ENCODE data around the gene FBXO34.

DNA sequence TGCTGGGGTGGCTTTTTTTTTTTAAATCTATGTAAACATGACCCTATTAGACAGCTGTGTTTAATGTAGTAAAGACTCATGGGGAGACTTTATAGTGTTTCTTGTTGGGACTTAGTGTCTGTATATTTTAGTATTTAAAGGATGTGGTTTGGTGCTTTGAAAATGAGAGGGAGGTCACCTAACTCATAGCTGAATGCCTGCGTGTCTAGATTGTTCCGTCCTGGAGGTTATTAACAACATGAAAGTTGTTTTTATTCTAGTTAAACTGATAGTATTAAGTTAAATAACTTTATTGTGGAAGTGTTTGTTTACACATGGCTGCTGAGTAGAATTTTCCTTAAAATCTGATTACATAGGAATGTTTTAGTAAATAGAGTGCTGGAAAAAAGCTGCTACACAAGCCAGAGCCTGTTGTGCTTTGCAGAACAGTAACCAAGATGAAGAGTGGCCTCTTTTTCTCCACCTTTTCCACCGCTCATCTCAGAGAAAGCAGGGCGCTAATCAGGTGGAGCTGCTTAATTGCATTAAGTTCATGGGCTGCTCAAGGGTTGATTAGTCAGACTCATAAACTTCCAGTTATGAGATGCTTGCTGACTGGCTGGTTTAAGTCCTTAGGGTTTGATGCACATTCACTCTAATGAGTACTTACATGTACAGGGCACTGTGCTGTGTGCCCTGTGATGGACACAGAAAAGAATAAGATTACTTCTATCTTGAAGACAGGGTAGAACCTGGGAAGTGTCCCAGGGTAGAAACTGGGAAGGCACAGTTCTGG is 62.7 kb downstream of the FBXO34 start:
- TF ChIP-seq CTCF (conservative IDR thresholded peaks at IDR 0.05; ENCODE audit: low read length) (no peak), EZH2phosphoT487 (IDR thresholded peaks at IDR 0.05; ENCODE audit: borderline replicate concordance) (no peak)
